GM19099 (cell line): ENCODE measurements around the gene EIF2A.

ENCODE experiments used
- POLR2A ChIP-seq: IDR thresholded peaks from 3 replicates; pipeline ENCODE4 v1.6.1; 2011; ENCODE audit warnings: low read depth; ENCODE audit not compliant: insufficient read length; ENCODE audit errors: extremely low read depth

The EIF2A gene

DNA sequence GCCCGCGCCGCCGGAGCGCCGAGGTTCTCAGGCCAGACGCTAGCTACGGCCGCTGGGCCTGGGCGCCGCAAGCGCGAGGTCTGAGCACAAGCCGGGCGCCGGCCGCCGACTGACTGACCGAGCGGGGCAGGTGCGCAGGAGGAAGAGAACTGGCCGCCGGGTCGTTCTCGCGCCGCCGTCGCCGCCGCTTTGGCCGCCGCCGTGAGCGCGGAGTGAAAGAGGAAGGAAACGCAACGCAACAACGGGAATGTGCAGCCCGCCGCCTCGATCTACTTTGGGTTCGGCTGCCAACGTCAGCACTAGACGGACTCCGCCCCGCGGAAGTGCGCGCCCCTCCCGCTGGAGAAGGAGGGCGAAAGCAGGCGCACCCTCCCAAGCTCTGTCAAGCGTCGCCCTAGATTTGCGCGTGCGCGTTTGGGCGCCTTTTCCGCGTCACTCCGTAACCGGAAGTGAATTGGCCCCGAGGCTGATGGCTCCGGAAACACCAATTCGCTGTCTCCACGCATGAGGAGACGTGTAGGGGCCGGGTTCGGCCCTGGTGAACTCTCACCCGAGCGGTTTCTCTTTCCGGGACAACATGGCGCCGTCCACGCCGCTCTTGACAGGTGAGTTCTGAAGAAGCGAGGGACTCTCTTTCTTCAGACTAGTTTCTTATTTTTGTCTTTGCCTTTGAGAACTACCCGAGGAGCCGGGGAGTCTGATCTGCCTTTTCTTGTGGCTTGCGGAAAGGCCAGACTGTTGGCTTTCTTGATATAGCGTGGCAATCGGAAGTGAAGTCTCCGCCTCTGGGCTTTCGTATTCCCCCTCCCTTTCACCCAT lies at the start of gene EIF2A, which contains the start of gene SERP1:
TSS of gene EIF2A (plus strand) at position 562 of the 819 bp plus-strand sequence. CDS start at position 578, 16 bp downstream.
TSS of gene SERP1 (minus strand) at position 271 of the 819 bp plus-strand sequence. CDS start 361 bp downstream, outside the sequence.
- TF ChIP-seq POLR2A, result peak; percentile 96

DNA sequence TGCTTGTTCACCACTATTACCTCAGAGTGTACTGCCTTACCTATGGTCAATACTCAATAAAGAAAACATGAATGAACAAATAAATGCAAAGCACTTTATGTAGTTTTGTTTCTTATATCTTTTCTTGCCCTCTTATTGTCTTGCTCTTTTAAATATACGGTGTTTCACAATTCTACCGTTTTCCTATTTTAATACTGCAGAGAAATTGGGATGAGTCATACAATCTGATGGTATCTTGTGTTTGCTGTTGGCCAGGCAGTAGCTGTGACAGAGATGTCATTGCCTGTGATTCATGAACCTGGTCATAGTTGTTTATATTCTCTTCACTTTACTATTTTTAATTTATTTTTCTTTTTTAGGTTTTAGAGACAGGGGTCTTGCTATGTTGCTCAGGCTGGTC lies 48.6 kb upstream of the EIF2A start:
- TF ChIP-seq POLR2A, result no peak

DNA sequence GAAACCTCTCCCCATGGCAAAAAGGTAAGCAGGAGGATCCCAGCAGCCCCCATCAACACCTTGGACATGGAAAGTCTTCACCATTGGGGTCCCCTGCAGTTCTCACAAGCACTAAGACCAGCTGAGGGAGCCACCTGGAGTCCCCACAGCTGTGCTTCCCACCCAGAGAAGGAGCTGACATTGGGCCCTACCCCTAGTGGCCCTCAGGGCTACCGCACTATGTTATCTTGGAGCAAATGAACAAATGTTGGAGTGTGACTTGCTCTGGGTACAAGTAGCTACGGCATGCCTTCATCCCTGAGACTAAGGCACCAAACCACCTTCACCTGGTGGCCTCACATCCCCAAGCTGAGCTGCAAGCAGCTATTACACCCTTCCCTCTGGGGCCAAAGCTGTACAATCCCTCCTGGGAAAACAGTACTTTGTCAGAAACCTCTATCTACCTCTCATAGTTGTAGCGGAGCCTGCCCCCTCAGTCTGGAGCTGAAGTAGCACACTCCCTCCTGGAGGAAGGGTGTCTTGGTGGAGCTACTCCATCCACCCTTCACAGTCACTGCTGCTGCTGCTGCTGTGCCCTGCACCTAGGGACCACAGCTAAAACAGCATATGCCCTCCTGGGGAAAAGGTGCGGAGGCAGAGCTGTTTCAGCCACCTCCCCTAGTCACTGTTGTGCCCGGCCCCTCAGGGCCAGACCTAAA lies 43.0 kb upstream of the EIF2A start:
- no peak for TF ChIP-seq POLR2A

DNA sequence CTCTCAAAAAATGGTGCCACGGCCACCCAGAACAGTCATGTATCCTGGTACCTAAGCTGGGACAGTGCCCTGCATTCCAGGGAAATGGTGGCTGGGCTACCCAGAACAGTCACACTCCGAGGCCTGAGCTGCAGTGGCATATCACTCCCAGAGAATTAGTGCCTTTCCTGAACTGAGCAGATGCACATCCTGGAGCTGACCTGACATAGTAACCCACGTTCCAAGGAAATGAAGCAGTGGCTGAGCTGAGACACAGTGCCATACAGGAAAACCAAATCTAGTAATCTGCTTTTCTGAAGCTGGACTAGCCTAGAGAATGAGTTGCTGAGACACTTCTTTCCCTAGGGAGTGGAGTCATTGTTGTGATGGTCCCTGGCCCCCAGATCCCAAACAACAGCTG lies 42.1 kb upstream of the EIF2A start:
- no peak for TF ChIP-seq POLR2A

DNA sequence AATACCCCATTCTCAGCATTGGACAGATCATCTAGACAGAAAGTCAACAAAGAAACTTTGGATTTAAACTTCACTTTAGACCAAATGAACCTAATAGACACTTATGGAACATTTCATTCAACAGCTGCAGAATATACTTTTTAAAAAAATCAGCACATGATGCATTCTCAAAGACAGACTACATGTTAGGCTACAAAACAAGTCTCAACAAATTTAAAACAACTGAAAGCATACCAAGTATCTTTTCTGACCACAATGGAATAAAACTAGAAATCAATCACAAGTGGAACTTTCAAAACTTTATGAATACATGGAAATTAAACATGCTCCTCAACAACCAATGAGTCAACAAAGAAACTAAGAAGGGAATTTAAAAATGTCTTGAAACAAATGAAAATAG lies 38.2 kb upstream of the EIF2A start:
- TF ChIP-seq POLR2A, result no peak

DNA sequence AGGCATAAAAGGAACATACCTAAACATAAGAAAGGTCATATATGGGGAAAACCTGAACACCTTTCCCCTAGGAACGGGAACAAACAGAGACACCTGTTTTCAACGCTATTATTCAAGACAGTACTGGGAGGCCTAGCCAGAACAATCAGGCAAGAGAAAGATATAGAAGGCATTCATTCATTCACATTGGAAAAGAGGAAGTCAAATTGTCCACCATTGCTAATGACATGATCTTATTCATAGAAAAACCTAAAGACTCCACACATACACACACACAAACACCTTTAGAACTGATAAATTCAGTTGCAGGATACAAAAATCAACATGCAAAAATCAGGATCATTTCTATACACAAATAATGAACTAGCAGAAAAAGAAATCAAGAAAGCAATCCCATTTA lies 36.8 kb upstream of the EIF2A start:
- TF ChIP-seq POLR2A, result no peak

DNA sequence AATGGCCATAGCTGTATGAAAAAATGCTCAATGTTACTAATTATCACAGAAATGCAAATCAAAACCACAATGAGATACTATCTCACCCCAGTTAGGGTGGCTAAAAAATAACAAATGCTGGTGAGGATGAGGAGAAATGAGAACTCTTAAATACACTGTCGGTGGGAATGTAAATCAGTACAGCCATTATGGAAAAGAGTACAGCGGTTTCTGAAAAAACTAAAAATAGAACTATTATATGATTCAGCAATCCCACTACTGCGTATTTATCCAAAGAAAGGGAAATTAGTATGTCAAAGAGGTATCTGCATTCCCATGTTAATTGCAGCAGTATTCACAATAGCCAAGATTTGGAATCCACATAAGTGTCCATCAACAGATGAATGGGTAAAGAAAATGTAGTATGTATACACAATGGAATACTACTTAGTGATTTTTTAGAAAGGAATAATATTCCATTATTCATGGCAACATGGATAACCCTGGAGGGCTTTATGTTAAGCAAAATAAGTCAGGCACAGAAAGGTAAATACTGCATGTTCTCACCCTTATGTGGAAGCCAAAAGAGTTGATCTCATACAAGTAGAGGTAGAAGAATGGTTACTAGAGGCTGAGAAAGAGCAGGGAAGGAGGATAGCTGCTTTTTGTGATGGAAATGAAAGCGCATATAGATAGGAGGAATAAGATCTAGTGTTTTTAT lies 35.3 kb upstream of the EIF2A start:
- TF ChIP-seq POLR2A, result no peak

DNA sequence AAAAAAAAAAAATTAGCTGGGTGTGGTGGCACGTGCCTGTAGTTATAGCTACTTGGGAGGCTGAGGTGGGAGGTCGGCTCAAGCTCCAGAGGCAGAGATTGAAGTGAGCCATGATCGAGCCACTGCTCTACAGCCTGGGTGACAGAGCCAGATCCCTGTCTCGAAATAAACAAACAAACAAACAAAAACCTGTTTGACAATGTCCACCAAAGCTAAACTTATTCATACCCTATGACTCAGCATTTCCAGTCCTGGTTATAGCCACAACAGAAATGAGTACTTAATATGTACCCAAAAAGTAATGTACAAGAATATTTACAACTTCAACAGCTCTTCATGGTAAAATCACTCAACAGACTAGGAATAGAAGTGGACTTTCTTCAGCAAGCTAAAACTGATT lies 31.4 kb upstream of the EIF2A start:
- no peak for TF ChIP-seq POLR2A

DNA sequence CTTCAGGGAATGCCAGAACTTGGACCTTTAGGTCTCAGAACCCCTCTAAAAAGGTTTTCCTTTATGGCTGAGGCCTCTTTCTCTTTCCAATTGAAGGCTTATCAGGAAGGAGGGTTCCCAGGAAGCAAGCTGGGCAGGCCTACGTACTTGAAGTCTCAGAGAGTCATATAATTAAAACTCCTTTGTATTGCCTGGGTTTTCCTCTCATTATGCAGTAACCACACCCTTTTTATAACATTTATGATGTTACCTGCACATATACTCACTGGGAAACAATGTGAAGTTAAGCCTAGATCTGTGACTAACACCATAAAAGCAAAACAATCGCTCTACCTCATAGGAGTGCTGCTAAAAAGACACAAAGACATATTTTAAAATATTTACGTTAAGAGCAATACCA lies 27.6 kb upstream of the EIF2A start:
- TF ChIP-seq POLR2A, result no peak

DNA sequence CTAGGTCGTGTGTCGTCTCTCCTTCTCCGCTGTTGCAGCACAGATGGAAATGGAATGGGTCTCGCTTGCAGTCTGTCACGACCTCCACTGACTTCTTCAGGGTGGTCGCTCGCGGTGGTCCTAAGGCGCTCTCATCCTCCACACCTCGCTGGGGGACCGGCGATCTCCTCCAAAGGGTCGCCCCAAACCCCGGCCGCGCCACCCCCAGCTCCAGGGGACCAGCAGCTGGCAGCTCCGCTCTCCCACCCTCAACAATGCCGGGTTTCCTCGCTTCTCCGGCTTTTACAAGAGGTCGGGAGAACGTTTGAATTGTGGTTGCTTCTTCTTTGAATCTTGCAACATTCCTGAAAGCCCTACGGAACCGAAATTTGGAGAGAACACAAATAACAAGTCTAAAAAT lies 26.2 kb upstream of the EIF2A start:
- no peak for TF ChIP-seq POLR2A

DNA sequence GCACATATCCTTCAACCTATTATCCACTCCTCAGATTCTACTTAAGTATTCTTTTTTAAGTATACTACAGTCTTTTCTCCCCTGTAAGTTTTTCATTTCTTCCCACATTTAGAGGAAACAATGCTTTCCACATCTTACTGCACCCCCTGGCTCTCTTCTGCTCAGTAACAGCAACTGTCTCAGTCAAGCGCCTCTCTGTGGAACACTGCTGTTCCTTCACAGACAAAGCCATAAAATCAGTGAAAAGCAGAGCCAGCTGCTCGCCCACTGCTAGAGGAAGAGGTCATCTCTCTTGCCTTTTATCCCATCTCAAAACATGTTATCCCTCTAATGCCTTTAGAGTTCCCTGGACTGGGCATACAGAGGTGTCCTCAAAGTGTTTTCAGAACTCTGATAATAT lies 25.1 kb upstream of the EIF2A start:
- no peak for TF ChIP-seq POLR2A

DNA sequence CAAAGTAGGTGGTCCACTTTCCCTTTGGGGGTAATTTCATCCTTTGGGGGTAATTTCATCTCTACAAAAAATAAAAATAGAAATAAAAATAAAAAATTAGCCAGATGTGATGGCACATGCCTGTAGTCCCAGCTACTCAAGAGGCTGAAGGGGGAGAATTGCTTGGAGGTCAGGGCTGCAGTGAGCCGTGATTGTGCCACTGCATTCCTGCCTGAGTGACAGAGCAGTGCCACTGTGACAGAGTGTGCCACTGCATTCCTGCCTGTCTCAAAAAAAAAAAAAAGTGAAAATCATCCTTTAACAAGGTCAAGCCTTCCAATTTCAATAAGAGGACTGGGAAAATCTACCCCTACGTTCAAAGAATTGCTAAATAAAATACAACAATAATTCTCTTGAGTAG lies 23.0 kb upstream of the EIF2A start:
- TF ChIP-seq POLR2A, result no peak

DNA sequence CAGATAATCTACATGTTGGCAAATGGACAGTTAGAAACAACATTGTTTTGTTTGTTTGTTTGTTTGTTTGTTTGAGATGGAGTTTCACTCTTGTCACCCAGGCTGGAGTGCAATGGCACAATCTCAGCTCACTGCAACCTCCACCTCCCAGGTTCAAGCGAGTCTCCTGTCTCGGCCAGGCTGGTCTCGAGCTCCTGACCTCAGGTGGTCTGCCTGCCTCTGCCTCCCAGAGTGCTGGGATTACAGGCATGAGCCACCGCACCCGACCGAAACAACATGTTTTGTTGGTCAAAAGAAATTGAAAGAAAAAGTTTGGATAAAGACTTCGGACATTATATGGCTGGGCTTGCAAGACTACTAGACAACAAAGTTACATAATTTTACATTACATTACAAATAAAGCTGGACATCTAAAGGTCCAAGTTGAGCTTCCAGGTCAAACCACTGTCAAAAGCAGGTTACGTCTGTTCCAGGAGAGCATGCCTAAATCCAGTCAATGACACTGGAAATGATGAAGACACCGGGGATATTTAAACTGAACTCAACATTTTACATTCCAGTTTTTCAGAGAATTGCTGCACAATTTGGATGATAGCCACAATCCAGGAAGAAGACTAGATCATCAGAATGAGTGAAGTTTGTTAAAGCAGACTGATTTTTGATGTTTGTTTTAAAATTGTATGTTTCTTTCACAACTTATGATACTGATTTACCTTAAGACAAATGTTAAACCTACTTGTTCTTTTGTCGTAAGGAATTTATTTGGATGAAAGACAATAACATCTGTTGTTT lies 18.9 kb upstream of the EIF2A start:
- no peak for TF ChIP-seq POLR2A

DNA sequence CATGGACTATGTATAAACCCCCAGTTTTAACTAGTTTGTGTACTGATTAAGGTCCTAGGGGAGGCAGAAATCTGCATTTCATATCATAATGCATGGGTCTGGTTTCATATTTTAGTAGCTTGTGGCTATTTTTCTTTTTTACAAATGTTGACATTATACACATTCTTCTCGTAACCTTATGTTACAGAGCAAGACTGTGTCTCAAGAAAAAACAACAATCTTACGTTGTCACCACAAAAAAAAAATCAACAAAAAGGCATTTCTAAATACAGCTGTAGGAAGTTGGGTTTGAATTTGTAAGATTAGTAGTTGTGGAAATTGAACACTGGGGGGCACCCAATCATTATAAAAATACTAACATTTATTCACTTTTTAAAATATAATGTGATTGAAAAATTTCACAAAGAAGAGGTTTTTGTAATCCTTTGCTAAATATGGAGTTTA lies 18.2 kb upstream of the EIF2A start:
- no peak for TF ChIP-seq POLR2A

DNA sequence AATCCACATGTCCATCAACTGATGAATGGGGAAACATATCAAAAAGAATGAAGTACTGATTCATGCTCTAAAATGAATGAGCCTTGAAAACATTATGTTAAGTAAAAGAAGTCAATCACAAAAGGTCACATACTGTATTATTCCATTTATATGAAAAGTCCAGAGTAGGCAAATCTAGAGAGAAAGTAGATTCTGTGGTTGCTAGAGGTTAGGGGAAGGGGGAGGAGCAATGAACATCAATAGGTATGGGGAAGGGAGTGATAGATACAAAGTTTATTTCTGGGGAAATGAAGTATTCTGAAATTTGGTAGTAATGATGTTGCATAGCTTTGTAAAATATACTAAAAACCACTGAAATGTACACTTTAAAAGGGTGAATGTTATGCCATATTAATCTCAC lies 14.8 kb upstream of the EIF2A start:
- TF ChIP-seq POLR2A, result no peak
